Fibroblast of skin of left quadriceps (primary cell): ENCODE results near the gene OR8B8.
"Not testable (repeated sequence)": the region's sequence is repeated elsewhere in the genome, so short reads cannot be mapped to it uniquely, and the experiment has no call there.

Source experiments
- DNase-seq, 2 experiments: peaks; one replicate each; pipeline ENCODE4 v3.0.0-alpha.2; 2013; ENCODE audit warnings: low read depth in 2 of 2

The OR8B8 gene, protein sequence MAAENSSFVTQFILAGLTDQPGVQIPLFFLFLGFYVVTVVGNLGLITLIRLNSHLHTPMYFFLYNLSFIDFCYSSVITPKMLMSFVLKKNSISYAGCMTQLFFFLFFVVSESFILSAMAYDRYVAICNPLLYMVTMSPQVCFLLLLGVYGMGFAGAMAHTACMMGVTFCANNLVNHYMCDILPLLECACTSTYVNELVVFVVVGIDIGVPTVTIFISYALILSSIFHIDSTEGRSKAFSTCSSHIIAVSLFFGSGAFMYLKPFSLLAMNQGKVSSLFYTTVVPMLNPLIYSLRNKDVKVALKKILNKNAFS

DNA sequence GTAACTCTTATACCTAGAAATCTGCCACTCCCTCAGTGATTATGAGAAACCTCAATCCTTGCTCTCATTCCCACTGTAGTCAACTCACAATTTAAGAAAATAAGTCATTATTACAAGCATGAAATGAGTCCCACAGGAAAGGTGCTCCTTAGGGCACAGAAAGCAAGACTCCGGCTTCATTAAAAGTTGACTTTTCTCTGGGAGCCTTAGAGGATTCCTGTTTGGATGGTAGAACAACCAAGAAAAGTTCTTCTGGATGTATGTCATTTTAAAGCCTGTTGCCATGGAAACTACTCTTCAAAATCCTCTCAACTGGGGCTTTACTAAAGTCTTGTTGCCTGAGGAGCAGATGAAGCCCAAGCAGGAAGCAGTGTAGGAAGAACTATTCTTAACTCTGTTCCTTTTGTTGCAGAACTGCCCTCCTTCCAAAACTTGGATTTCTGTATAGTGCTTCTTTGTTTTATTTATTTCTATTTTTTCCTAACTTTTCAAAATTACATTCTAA is at the start of gene OR8B8:
Gene OR8B8, minus strand, starts transcription at position 51 of the 505 bp plus-strand sequence. CDS start 4,611 bp downstream, outside the sequence.
- DNase-seq = no peak

DNA sequence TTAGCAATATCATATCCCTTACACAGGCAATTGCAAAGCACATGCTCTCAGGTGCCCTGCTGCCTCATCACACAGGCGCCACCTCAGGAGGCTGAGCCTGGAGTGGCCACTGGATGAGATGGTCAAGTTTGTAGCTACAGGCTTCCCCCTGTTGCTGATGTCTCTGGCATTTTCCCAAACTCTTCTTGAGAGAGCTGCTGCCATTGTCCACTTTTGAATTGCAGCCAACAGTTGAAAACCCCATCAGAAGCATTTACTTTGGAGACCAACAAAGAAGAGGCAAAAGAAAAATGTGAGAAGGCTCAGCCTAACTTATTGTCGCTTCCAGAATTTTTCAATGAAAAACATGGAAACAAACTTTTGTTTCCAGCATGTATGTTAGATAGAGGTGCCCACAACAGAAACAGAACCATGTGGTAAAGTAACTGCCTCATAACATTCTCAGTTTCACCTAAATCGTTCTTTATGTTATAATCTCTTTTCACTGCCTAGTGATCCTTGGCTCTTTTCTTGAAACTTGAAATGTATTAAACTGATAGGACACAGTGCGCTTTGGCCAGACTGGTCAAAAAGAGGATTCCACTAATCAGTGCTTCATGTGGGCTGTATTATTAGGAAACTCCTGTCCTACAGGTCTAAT is 47.6 kb upstream of the OR8B8 start:
- DNase-seq = no peak

DNA sequence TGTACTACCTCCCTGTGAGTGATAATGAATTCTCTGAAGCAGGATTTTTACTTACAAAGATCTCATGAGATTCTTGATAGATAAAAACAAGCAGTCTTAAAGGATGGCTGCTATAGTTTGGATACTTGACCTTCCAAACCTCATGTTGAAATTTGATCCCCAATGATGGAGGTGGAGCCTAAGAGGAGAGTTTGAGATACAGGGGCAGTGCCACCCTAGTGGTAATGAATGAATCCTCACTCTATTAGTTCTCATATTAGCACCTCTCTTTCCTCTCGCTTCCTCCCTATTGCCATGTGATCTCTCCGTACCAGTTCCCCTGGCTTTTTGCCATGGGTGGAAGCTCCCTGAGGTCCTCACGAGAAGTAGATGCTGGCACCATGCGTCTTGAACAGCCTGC is 37.9 kb upstream of the OR8B8 start:
- no peak for DNase-seq

DNA sequence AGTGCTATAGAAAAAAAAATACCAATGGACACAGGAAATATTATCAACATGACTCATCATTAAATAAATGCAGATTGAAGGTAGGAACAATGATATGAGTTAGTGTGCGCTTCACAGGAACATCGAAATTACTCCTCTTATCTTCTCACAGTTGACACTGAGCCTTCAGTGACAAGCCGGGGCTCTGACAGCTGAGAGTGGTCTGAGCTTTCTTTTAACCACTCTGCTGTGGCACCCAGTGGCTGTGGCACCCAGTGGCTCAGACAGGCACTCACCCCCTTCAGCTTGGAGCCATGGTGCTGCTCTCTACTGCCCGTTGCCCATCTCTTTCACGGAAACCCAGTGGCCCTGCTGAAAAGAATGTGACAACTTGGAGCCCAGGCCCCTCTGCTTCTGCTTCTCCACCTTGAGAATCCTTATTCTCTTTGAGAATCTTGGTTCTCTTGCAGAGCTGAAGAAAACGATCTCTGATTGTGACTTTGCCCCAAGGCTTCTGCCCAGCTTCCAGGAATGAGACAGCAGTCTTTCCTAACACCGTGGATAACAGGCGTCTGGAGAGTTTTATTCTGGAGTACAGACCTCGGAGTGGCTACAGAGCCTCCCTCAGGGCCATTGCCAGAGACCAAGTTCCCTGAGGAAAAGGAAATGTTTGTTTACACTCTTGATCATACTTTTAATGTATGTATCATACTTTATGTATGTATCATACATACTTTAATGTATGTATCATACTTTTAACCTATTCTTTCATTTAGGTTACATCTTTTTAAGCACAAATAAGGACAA is 37.1 kb upstream of the OR8B8 start:
- peak; percentile 55 to 56 for DNase-seq

DNA sequence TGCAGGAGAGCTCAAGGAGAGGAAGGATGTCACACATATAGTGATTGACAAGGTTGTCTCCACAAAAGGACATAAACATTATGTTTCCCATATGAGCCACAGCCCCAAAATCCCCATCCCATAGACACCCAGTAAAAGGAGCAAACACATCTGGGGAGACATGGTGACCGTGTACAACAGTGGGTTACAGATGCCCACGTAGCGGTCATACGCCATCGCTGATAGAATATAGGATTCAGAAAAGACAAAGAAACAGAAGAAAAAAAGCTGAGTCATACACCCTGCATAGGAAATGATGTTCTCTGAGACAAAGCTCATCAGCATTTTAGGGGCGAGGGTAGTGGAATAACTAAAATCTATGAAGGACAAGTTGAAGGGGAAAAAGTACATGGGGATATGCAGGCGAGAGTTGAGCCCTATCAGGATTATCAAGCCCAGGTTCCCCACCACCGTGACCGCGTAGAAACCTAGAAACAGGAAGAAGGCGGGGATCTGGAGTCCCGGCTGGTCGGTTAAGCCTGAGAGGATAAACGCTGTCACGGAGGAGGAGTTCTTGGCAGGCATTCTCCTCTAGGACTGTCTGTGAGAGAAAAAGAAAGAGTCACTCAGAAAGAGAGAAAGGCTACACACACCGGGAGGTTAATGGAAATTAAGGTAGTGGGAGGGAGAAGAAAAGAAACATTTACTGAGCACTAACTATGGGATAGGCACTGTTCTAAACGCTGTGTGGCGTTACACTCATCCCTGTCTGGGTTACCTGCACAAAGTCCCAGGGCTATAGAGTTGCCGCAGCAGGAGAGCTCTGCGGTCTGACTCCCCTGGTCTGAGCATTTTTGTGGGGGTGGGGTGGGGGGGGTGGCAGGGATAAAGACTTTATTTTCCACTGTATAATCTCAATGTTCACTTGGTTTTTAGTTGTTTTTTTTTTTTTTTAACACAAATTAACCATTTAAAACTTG is 36.1 kb upstream of the OR8B8 start:
- peak; percentile 46 to 48 for DNase-seq

DNA sequence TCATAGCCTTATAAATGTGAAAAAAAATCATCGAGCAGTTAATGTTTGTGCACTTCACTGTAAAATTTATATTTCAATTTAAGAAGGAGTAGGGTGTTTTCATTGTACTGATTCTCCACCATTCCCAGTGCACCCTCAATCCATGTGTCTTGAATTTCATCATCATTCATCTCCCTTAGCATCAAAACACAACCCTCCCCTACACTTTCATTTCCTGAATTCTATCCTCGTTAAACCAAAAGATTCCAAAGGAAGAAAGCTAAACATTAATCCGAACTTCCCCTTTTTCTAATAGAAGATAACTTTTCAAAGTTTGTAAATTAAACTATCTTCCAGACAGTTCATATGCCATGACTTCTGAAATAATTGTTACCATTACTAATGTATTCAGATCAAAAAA is 34.1 kb upstream of the OR8B8 start:
- DNase-seq = no peak

DNA sequence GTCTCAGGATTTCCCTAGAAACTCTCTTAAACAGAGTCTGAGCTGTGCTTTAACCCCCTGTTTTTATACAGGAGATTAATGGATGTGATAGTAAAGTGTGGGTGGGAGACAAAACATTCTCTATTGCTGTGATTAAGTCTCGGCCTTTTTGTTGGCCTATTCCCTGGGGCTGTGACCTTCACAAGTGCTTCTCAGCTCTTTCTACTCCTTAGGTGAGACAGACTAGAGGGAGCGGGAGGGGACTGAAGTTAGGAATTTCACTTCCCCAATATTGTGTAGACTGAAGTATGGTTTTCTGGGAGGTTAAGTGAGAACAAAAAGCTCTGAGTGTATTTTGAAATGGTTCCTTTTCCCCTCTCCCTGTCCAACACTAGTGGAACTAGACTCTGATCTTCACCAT is 29.8 kb upstream of the OR8B8 start:
- DNase-seq = no peak

DNA sequence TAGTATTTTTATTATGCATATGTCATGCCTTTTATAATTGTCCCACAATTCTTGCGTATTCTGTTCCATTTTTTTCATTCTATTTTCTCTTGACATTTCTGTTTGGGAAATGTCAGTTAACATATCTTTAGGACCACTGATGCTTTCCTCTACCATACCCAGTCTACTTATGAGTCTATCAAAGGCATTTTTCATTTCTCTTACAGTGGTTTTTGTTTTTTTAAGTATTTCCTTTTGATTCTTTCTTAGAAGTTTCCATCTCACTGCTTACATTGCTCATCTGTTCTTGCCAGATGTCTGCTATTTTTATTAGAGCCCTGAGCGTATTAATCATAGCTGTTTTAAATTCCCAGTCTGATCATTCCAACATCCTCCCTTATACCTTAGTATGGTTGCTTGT is 29.3 kb upstream of the OR8B8 start:
- no peak for DNase-seq

DNA sequence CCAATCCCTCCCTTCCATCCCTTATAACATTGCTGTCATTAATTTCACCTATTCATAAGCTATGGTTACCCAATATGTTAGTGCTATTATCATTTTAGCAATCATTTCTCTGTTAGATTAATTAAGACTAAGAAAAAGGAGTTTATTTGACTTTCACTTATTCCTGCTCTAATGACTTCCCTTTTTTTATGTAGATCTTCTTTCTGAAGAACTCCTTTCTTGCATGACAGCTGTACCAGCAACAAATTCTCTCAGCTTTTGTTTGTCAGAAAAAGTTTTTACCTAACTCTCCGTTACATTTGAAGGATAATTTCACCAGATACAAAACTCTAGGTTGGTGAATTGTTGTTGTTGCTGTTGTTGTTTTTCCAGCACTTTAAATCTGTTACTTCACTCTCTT is 28.6 kb upstream of the OR8B8 start:
- no peak for DNase-seq

DNA sequence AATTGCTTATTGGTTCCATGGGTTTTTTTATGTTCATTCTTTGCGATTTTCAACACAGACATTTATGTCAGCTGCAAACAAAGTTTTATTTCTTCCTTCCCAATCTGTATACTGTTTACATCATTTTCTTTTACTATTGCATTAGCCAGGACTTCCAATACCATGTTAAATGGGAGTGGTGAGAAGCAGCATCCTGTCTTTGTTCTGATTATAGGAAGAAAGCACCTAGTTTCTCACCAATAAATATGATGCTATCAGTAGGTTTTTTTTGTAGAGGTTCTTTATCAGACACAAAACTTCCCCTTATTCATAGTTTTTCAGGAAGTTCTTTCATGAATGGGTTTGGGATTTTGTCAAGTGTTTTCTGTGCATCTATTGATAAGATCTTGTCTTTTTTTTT is 28.0 kb upstream of the OR8B8 start:
- DNase-seq = no peak

DNA sequence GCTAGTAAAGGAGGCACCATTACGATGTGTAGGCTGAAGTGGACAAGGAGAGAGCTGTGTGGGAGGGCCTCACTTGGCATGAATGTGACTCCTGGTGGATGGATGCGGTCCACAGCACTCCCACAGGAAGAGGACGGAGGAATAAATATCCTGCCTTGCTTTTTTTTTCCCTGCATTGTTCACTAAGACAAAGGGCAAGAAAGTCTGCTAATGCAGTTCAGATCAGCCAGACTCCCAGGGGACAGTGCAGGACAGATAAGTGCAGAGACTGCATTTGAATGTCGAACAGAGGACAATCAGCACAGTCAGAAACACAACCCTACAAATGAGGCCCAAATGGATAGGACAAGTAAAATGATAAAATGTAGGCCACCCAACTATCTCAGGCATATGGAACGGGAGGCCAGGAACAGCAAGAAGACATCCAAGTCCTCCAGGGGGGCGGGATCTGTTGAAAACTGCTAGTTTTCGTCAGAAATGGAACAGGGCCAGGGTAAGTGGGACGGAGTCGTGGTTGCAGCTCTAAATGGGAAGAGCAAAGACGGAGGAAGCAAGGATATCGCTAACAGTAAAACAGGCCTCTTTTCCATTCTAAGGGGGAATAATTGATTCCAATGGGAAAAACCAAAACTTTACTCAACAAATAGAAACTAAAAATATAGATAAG is 25.2 kb upstream of the OR8B8 start:
- no peak for DNase-seq

DNA sequence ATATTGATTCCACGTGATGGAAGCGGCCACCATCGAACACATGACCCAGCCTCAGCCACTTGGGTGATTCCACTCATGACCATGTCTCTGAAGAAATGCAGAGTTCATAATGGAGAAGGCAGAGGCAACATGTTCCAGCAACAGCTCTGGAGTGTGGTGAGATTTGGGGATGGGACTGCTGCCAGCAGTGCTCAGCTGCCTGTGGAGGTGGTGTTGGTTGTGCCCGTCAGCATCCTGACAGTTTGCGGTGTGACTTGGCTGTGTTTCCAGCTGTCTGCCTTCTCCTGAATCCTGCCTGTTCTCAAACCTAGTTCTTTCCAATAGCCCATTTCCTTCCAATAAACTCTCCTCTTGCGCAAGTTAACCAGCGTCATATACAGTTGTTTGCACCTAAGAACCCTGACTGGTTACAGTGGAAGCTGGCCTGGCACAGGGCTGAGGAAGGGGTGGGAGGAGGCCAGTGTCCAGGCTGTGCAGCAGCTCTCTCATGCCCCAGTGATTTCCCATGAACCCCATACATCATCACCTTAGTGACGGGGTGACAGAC is 22.0 kb upstream of the OR8B8 start:
- DNase-seq = no peak

DNA sequence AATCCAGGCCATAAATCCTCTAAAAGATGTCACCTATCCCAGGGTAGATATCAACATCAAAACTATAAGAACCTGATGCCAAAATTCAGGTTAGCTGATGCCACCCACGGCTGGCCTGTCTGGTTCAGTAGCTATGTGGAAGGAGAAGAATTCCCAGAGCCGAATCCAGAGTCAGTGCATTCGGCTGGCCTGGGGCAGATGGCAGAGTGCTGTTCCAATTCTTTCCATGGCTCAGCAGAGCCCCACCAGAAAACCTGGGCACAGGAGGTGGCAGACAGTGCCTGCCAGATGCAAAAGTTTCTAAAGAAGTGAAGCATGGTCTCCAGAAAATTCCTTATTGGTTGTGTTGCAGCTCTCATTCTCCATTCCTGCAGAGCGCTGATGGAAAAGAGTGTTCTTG is 19.9 kb upstream of the OR8B8 start:
- DNase-seq = no peak

DNA sequence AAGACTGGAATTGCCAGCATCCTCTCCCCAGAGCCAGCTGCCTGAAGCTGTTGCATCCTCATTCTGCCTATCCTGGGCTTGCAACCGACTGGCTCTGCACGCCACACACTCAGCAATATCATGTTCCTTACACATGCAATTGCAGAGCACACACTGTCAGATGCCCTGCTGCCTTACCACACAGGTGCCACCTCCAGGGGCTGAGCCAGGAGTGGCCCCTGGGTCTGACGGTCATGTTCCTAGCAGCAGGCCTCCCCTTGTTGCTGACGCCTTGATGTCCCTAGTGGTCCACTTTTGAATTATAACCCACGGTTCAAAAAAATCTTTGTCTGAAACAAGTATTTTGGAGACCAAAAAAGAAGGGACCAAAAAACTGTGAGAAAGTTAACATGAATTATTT is 18.5 kb upstream of the OR8B8 start:
- DNase-seq = no peak

DNA sequence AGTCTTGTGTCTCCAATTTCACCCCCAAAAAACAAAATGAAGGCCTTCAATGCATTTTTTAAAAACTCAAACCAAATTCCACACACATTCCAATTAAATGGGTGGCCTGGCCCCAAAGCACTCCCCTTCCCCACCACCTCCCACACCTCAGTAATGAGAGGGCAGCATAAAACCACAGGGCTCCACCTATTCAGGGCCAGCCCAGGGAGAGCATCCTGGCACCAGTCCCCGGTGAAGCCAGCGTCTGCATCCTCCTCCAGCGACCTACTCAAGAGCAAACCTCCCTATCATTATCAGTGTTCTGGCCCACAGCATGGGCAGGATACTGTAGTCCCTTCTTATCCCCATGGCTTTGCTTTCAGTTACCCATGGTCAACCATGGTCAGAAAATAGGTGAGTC is 17.8 kb upstream of the OR8B8 start:
- no peak for DNase-seq

DNA sequence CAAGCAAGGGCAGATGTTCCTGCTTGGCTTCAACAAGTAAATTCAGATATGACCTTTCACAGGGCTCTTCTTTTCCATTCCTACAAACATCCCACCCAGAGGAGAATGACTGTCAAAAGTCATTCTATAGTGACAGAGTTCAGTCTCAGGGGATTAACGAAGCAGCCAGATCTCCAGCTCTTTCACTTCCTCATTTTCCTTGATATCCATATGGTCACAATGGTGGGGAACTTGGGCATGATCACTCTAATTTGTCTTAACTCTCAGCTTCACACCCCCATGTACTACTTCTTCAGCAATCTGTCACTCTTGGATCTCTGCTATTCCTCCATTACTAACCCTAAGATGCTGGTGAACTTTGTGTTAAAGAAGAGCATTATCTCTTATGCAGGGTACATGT is 15.0 kb upstream of the OR8B8 start:
- DNase-seq = no peak

DNA sequence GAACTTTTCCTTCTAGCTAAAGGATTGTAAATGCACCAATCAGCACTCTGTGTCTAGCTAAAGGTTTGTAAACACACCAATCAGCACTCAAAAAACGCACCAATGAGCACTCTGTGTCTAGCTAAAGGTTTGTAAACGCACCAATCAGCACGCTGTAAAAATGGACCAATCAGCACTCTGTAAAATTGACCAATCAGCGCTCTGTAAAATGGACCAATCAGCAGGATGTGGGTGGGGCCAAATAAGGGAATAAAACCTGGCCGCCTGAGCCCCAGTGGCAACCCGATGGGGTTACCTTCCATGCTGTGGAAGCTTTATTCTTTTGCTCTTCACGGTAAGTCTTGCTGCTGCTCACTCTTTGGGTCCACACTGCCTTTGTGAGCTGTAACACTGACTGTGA is 13.9 kb upstream of the OR8B8 start:
- not testable (repeated sequence) for DNase-seq

DNA sequence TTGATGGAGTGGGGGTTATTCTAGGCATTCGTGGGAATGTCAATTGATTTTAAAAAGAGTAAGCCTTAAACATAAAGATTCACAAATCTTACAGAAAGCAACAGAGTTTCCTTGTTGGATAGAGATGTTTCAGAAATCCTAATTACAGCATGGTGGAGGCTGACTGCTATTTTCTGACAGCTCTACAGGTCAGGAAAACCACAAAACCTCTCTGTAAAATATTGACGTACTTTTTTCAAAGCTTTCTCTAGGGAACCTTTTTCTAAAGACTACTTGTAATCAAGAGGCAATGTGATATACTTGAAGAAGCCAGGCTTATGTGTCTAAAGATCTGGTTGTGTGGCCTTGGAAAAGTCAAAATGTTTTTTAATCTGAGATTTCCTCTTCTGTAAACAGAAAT is 9.1 kb upstream of the OR8B8 start:
- DNase-seq = no peak

DNA sequence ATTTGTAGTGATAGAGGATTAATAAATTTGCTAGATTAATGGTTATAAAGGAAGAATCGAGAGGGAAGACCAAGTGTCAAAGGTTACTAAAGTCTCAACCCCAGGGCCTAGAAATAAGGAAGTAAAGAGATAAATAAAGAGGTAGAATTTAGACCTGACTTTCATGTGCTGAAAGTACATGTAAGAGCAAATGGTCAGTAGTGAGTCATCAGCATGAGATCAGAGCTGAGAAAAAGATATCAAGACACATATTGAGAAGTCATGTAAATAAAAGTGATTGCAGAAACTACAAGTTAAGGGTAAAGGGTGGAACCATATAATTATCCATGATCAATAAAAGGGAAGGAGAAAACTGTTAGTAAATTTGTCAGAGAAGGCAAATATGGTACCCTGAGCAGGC is 1.4 kb upstream of the OR8B8 start:
- DNase-seq = no peak

DNA sequence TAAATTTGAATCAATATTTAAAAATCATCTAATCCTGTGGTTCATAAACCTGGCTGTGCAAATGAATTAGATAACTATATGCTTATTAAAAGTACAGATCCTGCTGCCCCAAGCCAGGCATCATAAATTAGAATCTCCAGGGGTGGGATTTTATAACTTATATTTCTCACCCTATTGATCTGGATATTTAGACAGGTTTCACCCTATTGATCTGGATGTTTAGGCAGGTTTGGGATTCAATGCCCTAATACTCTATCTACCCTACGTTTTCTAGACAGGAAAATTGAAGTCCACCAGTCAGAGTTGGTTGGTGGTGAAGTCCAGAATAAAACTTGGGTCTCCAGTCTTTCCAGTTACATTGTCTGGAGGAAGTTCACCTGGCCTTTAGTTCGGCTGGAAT is 2.6 kb downstream of the OR8B8 start:
- DNase-seq = no peak

DNA sequence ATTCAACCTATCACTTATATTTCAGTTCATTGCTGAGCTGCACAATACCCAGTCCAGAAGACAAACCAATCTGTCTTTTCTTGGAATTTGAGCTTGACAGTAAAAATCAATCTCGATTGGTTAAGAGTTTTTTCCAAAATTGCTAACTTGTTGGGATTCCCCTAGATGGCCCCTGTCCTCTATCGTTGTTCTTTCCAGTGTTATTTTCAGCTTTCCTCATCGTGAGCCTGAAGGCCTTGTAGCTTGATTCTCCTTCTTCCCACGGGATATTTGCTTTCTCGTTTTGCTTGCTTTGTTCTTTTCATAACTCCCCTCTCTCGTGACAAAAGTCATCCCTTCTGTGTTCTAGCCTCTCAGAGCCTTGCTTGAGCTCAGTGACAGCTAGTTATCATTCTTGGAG is 3.1 kb downstream of the OR8B8 start:
- no peak for DNase-seq
